ENCODE results near the gene CERS1. TPM values are rescaled to one million over a fixed set of nuclear protein-coding genes. Genes with fewer than 3 reads are reported as not detected.

CERS1 gene
- total RNA-seq, 2 experiments from 2014 or later, result not detected

DNA sequence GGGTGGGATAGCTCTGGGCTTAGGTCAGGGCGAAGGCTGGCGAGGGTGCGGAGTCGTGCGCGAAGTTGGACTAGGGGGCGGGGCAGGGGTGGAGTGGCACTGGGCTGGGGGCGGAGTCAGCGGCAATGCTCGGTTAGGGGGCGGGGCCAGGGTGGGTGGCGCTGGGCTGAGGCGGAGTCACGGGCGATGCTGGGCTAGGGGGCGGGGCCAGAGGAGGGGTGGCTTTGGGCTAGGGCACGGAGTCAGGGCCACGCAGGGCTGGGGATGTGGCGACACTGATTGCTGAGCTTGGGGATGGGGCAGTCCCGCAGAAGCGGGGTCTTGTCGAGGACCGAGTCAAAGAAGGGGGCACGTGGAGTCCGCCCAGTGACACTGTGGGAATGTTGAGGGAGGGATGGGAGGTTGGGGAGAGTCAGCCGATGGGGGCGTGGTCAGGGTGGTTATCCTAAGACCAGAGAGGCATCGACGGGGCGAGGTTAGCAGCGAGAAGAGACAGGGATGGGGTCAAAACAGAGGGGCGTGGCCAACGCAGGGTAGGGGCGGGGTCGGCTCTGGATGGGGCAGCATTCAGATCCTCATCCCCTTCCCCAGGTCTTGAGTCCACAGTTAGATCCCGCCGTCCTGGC lies 36.4 kb upstream of the CERS1 start:
- H3K27me3 ChIP-seq (ENCODE audit: control insufficient read depth in 1 of 2, insufficient read depth in 2 of 2, low read length in 2 of 2), result peaks cover 3 to 4% of the 10 kb centered on the region in 2 experiments
- intact Hi-C loops (cut with DNase I, micrococcal nuclease), result loop anchor here in 1 of 2 experiments (1.0 kb wide), 1 partner anchor 13 kb away; the partner anchor contains the start of genes COPE and DDX49
- CTCF ChIA-PET, result no interaction called here
- POLR2A ChIA-PET, result interaction anchor here (4.7 kb wide), 1 partner anchor 13 kb away, joined by 20 read pairs; the partner anchor contains the start of genes COPE and DDX49
- H3K4me1 ChIP-seq (ENCODE audit: insufficient read depth, low read length), result peaks cover 13% of the 10 kb centered on the region
- Mint-ChIP-seq H3K27me3 (peaks cover 14% of the 10 kb centered on the region), H3K36me3 (ENCODE audit: low read depth) (peaks cover 5% of the 10 kb centered on the region), H3K27ac (no peak overlapping the region), H3K4me3 (peak overlapping the region; percentile 84), H3K9me3 (no peaks in the 10 kb centered on the region), H3K4me1 (ENCODE audit: low read depth) (peaks cover 10% of the 10 kb centered on the region)
- peak overlapping the region; percentile 48 for H3K4me3 ChIP-seq (ENCODE audit: low read length)
- TF ChIP-seq, protein P1, sequence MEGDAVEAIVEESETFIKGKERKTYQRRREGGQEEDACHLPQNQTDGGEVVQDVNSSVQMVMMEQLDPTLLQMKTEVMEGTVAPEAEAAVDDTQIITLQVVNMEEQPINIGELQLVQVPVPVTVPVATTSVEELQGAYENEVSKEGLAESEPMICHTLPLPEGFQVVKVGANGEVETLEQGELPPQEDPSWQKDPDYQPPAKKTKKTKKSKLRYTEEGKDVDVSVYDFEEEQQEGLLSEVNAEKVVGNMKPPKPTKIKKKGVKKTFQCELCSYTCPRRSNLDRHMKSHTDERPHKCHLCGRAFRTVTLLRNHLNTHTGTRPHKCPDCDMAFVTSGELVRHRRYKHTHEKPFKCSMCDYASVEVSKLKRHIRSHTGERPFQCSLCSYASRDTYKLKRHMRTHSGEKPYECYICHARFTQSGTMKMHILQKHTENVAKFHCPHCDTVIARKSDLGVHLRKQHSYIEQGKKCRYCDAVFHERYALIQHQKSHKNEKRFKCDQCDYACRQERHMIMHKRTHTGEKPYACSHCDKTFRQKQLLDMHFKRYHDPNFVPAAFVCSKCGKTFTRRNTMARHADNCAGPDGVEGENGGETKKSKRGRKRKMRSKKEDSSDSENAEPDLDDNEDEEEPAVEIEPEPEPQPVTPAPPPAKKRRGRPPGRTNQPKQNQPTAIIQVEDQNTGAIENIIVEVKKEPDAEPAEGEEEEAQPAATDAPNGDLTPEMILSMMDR (IDR thresholded peaks at IDR 0.05), result no peak
- no peaks in the 10 kb centered on the region for H3K9me3 ChIP-seq (ENCODE audit: control insufficient read depth in 1 of 2, insufficient read depth in 1 of 2, low read length in 2 of 2)
- peaks cover 6% of the 10 kb centered on the region for H3K36me3 ChIP-seq (ENCODE audit: insufficient read depth, low read length)
- ATAC-seq (ENCODE audit: poor library complexity) (peak; percentile 97), DNase-seq (peak; percentile 69 to 93 (median 84))
- no peak overlapping the region for H3K27ac ChIP-seq (ENCODE audit: low read depth in 1 of 2, low read length in 2 of 2)

DNA sequence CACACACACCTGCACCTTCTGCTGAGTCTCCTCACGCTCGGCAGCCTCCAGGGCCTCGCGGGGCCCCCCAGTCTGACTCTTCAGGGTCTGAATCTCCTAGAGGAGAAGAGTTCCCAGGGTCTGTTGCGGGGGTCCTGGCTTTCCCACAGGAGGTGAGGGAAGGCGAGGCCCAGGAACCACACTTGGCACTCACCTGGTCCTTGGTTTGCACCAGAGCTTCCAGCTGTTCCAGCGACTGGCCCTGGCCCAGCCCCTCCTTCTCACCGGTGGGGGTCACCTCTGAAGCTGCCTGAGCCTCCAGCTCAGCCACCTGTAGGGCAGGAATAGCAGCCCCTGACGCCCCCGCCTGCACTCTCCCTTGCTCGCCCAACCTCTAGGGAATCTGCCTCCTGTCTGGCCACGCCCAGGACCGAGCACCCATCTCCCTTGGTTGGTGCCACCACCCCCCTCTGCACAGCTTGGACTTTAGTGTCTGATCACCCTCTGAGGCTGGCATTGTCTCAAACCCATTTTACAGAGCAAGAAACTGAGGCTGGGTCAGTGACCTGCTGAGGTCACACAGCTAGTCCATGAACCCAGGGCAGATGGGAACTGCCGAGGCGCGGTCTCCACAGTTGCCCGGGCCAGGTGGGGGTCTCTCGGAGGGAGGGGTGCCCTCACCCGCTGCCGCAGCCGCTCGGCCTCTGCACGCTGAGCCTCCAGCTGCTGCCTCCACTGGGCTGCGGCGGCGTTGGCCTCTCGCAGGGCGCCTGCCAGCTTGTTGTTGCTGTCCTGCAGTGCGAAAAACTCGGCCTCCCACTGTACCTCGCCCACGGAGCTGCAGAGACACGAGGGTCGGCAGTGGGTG lies 35.6 kb upstream of the CERS1 start:
- Histone ChIP-seq H3K27me3 (ENCODE audit: control insufficient read depth in 1 of 2, insufficient read depth in 2 of 2, low read length in 2 of 2) (peaks cover 3 to 4% of the 10 kb centered on the region in 2 experiments), H3K27ac (ENCODE audit: low read depth in 1 of 2, low read length in 2 of 2) (no peak overlapping the region), H3K9me3 (ENCODE audit: control insufficient read depth in 1 of 2, insufficient read depth in 1 of 2, low read length in 2 of 2) (no peaks in the 10 kb centered on the region), H3K4me3 (ENCODE audit: low read length) (no peak overlapping the region), H3K4me1 (ENCODE audit: insufficient read depth, low read length) (peaks cover 13% of the 10 kb centered on the region), H3K36me3 (ENCODE audit: insufficient read depth, low read length) (peaks cover 6% of the 10 kb centered on the region)
- ChIA-PET POLR2A (interaction anchor here (4.7 kb wide), 1 partner anchor 12 kb away, joined by 20 read pairs; the partner anchor contains the start of genes COPE and DDX49), CTCF (no interaction called here)
- Mint-ChIP-seq H3K4me3 (no peak overlapping the region), H3K36me3 (ENCODE audit: low read depth) (peaks cover 11% of the 10 kb centered on the region), H3K27ac (no peak overlapping the region), H3K9me3 (no peaks in the 10 kb centered on the region), H3K4me1 (ENCODE audit: low read depth) (peaks cover 10% of the 10 kb centered on the region), H3K27me3 (peaks cover 14% of the 10 kb centered on the region)
- DNase-seq, result no peak
- TF ChIP-seq, protein P1 (IDR thresholded peaks at IDR 0.05), result no peak
- ATAC-seq (ENCODE audit: poor library complexity), result no peak
- intact Hi-C loops (cut with DNase I, micrococcal nuclease), result loop anchor here in 1 of 2 experiments (1.0 kb wide), 1 partner anchor 12 kb away; the partner anchor contains the start of genes COPE and DDX49

DNA sequence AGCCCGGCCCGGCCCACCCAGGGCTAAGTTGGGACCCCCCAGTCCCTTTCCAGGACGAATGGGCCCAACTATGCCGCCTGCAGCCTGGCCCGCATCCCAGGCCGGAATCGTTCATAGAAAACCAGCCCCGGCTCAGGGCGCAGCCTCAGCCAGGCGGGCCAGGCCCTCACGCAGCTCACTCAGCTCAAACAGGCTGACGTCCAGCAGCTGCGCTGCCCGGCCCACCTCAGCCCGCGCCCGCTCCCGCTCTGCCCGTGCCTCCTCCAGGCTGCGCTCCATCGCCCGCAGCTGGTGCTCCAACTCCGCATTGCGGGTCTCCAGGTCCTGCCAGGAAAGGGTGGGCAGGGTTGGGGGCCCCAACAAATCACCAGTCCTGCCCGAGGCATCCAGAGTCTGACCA lies 33.4 kb upstream of the CERS1 start:
- H3K27me3 Mint-ChIP-seq, result peaks cover 12% of the 10 kb centered on the region
- Histone ChIP-seq H3K36me3 (ENCODE audit: insufficient read depth, low read length) (peaks cover 21% of the 10 kb centered on the region), H3K4me1 (ENCODE audit: insufficient read depth, low read length) (peaks cover 13% of the 10 kb centered on the region), H3K27ac (ENCODE audit: low read depth in 1 of 2, low read length in 2 of 2) (no peak overlapping the region), H3K9me3 (ENCODE audit: control insufficient read depth in 1 of 2, insufficient read depth in 1 of 2, low read length in 2 of 2) (no peaks in the 10 kb centered on the region), H3K4me3 (ENCODE audit: low read length) (no peak overlapping the region), H3K27me3 (ENCODE audit: control insufficient read depth in 1 of 2, insufficient read depth in 2 of 2, low read length in 2 of 2) (peaks cover 0 to 4% of the 10 kb centered on the region in 2 experiments)
- intact Hi-C loops (cut with DNase I, micrococcal nuclease), result no loop called here
- H3K4me1 Mint-ChIP-seq (ENCODE audit: low read depth), result peaks cover 10% of the 10 kb centered on the region
- ChIA-PET CTCF (no interaction called here), POLR2A (interaction anchor here (4.7 kb wide), 1 partner anchor 10 kb away, joined by 20 read pairs; the partner anchor contains the start of genes COPE and DDX49)
- H3K36me3 Mint-ChIP-seq (ENCODE audit: low read depth), result peaks cover 26% of the 10 kb centered on the region
- TF ChIP-seq, protein P1 (IDR thresholded peaks at IDR 0.05), result no peak
- H3K27ac Mint-ChIP-seq, result no peak overlapping the region
- H3K9me3 Mint-ChIP-seq, result no peaks in the 10 kb centered on the region
- no peak overlapping the region for H3K4me3 Mint-ChIP-seq
- no peak for DNase-seq
- no peak for ATAC-seq (ENCODE audit: poor library complexity)

All from CD4-positive, alpha-beta T cell (primary cell).